ENCODE measurements around the gene WASHC2C.
"Not testable (repeated sequence)": the region's sequence is repeated elsewhere in the genome, so short reads cannot be mapped to it uniquely, and the experiment has no call there.

DNA sequence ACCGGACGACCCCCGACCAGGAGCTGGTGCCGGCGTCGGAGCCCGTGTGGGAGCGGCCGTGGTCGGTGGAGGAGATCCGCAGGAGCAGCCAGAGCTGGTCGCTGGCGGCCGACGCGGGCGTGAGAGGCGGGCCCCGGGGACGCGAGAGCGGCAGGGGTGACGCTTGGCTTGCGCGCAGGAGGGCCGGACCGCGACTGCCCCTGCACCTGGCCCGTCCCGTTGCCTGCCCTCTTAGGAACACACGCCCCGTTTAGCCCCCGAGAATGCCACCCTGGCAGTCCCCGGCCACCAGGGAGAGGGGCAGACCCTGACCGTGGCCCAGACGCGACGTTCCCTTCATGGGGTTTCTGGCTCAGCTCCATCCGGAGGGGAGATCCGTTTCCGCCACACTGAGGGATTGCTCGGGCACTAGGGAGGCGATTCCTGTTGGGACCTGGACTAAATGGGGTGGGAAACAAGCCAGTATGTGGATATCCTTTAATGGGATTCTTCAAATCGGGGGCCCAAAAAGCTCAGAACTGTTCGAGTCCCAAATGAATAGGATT is 427 bp downstream of the WASHC2C start:
- TF ChIP-seq, protein P1, sequence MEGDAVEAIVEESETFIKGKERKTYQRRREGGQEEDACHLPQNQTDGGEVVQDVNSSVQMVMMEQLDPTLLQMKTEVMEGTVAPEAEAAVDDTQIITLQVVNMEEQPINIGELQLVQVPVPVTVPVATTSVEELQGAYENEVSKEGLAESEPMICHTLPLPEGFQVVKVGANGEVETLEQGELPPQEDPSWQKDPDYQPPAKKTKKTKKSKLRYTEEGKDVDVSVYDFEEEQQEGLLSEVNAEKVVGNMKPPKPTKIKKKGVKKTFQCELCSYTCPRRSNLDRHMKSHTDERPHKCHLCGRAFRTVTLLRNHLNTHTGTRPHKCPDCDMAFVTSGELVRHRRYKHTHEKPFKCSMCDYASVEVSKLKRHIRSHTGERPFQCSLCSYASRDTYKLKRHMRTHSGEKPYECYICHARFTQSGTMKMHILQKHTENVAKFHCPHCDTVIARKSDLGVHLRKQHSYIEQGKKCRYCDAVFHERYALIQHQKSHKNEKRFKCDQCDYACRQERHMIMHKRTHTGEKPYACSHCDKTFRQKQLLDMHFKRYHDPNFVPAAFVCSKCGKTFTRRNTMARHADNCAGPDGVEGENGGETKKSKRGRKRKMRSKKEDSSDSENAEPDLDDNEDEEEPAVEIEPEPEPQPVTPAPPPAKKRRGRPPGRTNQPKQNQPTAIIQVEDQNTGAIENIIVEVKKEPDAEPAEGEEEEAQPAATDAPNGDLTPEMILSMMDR (conservative IDR thresholded peaks at IDR 0.05): not testable (repeated sequence)
- not testable (repeated sequence) for TF ChIP-seq ZFX (IDR thresholded peaks at IDR 0.05)
